Medulla oblongata (tissue), 1 donor: ENCODE measurements around the gene FBXW10B.
A peak's percentile ranks its signal among the peaks of the same experiment; 100 is the strongest.
"Not testable (repeated sequence)": the region's sequence is repeated elsewhere in the genome, so short reads cannot be mapped to it uniquely, and the experiment has no call there.

Experiments
- DNase-seq: peaks from one replicate; pipeline ENCODE4 v3.0.0-alpha.2; 2015; ENCODE audit errors: extremely low spot score

FBXW10B gene

DNA sequence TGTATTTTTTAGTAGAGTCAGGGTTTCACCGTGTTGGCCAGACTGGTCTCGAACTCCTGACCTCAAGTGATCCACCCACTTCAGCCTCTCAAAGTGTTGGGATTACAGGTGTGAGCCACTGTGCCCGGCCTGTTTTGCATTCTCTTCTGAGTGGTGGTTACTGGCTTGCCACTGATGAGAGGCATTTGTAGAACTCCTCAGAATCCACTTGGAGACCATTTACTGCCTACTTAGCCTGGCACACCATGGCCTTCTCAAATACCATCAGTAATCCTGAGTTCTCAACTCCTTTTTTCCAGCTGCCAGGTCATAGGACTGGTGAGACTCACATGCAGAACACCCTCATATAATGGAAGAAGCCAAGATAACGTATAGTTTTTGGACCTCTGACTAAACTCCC lies 22.5 kb upstream of the FBXW10B start:
- not testable (repeated sequence) for DNase-seq

DNA sequence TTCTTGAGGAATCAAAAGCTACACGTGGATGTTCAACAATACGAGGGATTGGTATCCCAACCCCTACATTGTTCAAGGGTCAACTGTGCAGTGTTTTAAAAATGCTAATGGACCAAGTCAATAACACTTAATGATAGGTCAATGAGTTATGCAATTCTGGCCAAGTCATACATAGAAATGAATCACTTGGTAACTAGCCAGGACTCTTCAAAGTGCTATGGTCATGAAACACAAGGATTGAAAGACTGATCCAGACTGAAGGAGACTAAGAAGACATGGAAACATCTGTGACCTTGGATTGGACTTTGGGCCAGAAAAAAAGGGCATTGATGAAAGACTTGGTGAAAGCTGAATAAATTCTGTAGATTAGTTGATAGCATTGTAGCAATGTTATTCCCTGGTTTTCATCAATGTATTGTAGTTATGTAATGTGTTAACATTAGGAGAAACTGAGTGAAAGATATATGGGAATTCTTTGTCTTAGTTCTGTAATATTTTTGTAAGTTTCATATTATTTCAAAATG lies 11.5 kb upstream of the FBXW10B start:
- not testable (repeated sequence) for DNase-seq

GRCh38 chr17:15629991-15630390 lies 10.5 kb upstream of the FBXW10B start:
- not testable (repeated sequence) for DNase-seq

GRCh38 chr17:15623661-15624209 lies 4.2 kb upstream of the FBXW10B start:
- not testable (repeated sequence) for DNase-seq

DNA sequence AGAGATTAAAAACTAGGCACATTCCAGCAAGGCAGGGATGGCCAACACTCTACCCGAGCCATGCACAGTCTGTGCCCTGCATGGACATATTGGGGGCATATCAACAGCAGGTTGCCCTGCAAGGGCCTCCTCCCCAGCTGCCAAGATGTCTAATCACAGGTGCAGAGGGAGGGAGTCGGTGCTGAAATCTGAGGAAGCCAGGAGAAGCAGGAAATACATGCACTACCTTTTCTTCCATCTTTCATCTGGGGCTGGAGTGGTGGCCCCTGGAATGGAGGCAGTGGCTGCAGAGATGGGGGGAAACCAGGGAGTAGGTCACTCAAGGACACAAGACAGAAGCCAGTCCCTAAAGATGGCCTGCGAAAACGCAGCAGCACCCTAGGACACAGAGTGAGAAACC lies 3.8 kb upstream of the FBXW10B start:
- not testable (repeated sequence) for DNase-seq

DNA sequence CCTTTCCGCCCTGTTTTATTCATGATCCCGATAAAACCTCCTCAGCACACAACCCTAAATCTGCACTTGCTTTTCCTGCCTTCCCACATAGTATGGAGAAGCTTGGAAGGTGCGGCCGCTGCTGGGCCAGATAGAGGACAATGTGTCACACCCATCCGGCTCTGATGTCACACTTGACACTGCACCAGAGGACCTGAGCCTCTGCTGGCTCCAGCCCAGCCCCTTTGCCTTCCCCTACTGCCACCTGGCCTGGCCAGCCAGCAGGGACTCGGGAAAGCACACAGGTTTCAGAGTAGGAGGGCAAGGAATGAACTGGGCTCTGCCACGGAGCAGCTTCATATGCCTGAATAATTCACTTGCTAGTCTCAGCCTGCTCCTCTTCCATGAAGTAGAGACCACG lies 2.6 kb upstream of the FBXW10B start:
- not testable (repeated sequence) for DNase-seq

DNA sequence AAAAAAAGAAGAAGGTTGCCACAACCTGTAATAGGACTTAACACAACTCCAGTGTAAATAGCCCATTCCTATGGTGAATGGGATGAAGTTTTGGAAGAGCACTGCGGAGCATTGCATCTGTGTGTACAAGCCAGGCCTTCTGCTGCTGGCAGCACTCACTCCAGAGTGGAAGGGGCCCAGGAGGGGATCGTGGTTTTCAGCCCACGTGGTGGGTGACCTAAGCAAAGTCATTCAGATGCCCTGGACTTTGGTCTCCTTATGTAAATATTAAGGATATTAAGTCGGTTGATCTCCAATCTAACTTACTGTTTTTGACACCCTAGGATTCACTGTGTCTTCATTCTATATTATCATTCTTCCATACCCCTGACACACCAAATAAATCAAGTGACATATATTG lies 2.7 kb downstream of the FBXW10B start:
- not testable (repeated sequence) for DNase-seq

DNA sequence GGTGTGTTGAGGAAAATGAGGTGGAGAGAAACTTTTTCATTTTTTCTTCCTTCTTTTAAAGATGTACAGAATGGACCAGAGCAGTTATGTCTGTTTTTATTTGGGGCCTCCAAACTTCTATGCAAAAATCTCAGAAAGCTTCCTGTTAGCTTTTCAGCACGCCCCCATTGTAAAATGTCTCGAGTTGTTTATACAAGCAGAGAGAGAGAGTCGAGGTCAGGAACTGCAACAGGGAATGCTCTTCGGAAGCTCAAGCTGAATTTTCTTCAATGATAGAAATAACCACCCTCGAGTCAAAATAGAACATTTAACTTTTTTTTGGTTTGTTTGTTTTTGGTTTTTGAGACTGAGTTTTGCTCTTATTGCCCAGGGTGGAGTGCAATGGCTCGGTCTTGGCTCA lies 3.7 kb downstream of the FBXW10B start:
- DNase-seq = not testable (repeated sequence)

GRCh38 chr17:15613111-15613510 lies 6.4 kb downstream of the FBXW10B start:
- not testable (repeated sequence) for DNase-seq

DNA sequence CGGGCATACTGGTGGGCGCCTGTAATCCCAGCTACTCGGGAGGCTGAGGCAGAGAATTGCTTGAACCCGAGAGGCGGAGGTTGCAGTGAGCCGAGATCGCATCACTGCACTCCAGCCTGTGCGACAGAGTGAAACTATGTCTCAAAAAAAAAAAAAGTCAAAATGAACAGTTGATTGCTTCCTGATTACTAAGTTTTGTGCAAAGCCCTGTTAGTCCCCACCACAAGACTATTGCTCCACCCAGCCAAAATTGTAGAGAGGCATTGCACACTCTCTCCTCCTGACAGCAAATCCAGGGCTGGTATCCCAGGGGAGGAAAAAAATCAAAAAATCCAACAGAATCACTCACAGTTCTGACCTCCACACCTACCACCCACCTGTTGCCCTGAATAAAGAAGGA lies 26.5 kb downstream of the FBXW10B start:
- DNase-seq = not testable (repeated sequence)

DNA sequence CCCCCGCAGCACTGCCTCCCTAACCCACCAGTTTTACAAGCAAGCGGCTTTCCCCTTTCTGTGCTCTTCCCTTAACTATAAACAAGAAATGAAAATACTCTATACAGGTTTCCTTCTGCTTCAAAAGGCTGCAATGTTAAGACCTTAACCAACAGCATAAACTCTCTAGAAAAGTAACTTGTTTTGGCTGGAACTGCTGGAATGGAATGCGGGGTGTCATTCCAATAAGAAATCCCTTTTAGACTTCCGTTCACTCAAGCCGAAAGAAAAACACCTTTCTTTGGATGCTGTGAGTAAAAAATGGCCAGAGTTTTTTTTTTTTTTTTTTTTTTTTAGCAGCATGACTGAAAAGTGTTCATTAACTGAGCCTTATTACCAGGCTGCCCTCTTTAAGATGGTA lies 27.5 kb downstream of the FBXW10B start:
- DNase-seq = not testable (repeated sequence)

DNA sequence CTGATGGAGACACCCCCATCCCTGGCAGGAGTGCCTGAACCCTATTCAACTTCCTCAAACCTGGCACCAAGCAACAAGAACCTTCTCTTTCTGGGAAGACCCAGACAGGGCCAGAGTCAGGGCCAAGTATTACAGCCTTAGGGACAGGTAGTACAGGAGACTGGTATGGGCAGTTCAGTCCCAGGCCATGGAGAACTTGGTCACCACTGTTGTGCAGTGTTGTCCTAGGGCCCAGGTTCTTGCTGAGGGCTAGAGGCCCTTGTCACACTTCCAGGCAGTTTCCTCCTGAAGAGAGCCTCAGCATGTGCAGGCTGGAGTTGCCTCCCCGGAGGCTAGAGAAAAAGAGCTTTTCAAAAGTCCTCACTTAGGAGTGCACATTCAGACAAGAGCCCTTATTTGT lies 28.7 kb downstream of the FBXW10B start:
- not testable (repeated sequence) for DNase-seq

- not testable (repeated sequence) for DNase-seq
Measured at GRCh38 chr17:15589544-15590536, 29.7 kb downstream of the FBXW10B start.

DNA sequence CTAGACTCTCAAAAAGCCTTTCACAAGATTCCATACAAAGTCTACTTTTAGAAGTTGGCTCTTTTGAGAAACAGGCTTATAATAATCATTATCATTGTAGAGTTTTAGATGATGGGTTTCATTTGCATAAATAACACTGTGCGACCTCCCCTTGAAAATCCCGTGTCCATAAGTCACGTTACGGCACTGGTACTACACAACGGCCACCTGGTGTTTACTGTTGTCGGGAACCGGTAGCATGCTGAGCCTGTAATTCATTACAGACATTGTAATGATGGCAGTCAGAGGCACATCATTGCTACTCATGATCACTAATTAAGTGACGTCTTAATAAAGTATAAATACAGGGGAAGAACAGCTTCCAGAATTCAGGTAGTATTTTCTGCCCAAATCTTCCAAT lies 31.5 kb downstream of the FBXW10B start:
- not testable (repeated sequence) for DNase-seq

- DNase-seq = not testable (repeated sequence)
Measured at GRCh38 chr17:15583313-15583712, 36.2 kb downstream of the FBXW10B start.

- DNase-seq = not testable (repeated sequence)
Measured at GRCh38 chr17:15581462-15581861, 38.0 kb downstream of the FBXW10B start.

DNA sequence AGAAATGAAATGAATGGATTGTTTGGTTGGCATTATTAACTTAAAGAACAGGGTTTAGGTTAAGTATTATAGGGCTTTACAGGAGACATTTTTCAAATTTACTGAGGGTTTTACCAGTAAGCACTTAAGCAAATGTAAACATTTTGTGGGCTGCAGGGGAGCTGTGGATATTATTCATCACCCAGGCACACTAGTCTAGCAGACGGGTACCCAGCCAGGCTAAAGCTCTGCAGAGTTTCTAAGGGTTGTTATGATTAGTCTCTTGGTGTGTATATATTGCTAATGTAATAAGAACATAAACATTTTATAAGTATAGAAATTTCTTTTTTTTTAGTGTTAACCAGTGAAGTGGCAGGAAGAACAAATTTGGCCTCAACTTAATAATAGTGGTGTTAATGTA lies 42.7 kb downstream of the FBXW10B start:
- not testable (repeated sequence) for DNase-seq

GRCh38 chr17:15574660-15575059 lies 44.8 kb downstream of the FBXW10B start:
- DNase-seq = not testable (repeated sequence)

GRCh38 chr17:15573870-15574269 lies 45.6 kb downstream of the FBXW10B start:
- peak; percentile 37 for DNase-seq
